T47D (cell line): ENCODE results near the gene C10orf143.

Experiments used
- DNase-seq, 2 experiments: peaks; one replicate each; pipeline versions ENCODE4 v3.0.0 to v3.0.0-alpha.2; 2011 to 2012; ENCODE audit warnings: low read depth in 1 of 2, low spot score in 1 of 2
- JUND ChIP-seq: IDR thresholded peaks from 2 replicates; pipeline ENCODE4 v1.6.1; 2012; ENCODE audit warnings: low read depth
- in situ Hi-C: cut with HindIII; loops from 2 replicates; pipeline ENCODE4 v1.10.0; 2016; ENCODE audit warnings: low sequenced_read_pairs, low pct_unique_long_range_greater_than_20kb

C10orf143 gene

DNA sequence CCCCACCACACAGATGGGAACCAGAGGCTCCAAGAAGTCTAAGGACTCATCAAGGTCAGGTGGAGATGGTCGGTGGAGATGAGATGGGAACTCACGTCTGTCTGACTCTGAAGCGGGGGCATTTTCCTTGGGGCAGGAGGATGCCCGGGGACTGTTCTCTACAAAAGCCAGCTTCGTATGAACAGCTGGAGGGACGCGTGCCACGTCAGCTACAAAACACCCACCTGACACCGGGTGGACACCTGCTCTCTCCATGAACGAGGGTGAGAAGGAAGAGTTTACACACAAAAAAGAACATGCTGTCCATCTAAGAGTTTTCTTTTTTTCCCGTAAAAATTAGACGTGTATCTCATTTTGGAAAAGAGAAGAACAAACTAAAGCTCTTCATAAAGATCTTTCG is 47.7 kb downstream of the C10orf143 start:
- no peak for TF ChIP-seq JUND

DNA sequence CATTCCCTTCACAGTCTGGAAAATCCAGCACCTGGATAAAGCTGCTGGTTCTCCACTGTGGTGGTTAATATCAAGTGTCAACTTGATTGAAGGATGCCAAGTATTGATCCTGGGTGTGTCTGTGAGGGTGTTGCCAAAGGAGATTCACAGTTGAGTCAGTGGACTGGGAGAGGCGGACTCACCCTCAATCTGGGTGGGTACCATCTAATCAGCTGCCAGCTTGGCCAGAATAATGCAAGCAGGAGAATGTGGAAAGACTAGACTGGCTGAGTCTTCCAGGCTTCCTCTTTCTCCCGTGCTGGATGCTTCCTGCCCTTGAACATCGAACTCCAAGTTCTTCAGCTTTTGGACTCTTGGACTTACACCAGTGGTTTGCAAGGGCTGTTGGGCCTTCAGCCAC is 48.4 kb downstream of the C10orf143 start:
- TF ChIP-seq JUND, result no peak
- in situ Hi-C loops, result no loop called here
- DNase-seq, result no peak

More for the DNA sequence above, 47.7 kb downstream of the C10orf143 start:
- DNase-seq, result no peak
- in situ Hi-C loops, result no loop called here

DNA sequence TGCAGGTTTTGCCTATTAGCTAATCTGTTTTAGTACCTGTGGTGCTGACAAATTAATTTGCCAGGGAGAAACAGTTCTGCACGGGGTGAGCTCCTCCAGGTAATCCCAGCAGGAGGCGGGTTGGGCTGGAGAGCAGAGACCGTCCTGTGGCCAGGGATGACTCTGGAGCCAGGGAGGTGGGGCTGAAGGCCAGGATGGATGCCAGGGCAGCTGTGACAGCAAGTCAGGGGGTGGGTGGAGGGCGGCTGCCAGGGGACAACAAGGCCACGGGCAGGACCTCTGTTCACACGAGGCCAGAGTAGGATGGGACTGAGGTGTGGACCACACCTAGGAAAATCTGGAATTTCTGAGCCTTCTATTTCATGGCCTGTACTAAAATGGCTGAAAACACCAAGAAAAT is 48.9 kb downstream of the C10orf143 start:
- in situ Hi-C loops, result no loop called here
- no peak for TF ChIP-seq JUND
- no peak for DNase-seq

DNA sequence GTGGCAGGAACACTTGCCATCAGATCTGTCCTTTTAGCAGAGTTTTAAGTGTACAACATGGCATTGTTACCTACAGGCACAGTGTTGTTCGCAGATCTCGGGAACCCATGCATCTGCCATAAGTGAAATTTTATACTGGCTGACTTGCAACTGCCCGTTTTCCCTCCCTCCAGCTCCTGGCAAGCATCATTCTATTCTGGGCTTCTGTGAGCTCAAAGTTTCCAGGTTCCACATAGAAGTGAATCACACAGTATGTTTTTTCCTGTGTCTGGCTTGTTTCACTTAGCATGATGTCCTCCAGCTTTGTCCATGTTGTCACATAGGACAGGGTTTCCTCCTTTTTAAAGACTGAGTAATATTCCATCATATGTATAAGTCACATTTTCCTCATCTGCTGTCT is 56.6 kb downstream of the C10orf143 start:
- DNase-seq, result no peak
- in situ Hi-C loops, result no loop called here
- no peak for TF ChIP-seq JUND

- DNase-seq, result no peak
- no peak for TF ChIP-seq JUND
- in situ Hi-C loops, result no loop called here
Measured at GRCh38 chr10:130053561-130053960, 57.1 kb downstream of the C10orf143 start.

DNA sequence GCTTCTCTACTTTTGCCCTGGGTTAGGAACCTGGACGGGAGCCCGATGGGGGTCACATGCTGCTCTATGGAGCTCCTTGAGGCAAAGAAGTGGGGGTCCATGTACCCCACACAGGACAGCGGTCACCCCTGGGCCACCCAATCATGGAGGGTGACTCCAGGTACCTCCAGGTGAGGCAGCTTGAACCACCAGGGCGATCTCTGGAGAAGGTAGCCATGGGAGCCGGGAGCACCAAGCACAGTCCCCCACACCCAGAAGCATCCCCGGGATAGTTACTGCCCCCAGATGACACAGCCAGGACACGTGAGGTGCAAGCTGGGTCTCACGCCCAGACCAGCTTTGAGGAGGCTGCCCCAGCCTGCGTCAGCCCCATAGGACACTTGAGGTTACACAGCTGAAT is 58.4 kb downstream of the C10orf143 start:
- no peak for TF ChIP-seq JUND
- in situ Hi-C loops, result no loop called here
- DNase-seq, result no peak

GRCh38 chr10:130050721-130051120 is 59.9 kb downstream of the C10orf143 start:
- DNase-seq, result no peak
- in situ Hi-C loops, result no loop called here
- no peak for TF ChIP-seq JUND

GRCh38 chr10:130049987-130050386 is 60.6 kb downstream of the C10orf143 start:
- DNase-seq, result no peak
- TF ChIP-seq JUND, result no peak
- in situ Hi-C loops, result no loop called here

DNA sequence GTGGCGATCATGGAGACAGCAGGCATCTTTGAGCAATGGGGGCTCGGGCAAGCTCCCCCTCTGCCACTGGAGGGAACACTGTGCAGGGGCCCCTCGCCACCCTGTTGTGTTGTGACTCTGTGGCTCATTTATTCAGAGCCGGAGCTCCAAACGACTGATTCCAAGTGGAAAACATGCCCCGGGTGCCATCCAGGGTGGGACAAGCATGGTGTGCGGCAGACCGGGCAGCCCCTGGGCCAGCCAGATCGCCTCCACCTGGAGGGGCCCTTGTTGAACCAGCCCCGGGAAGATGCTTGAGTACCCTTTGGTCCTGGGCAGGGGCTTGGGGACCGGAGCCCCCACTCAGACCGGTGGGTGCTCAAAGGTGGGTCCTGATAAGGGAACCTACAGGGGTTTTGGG is 61.4 kb downstream of the C10orf143 start:
- no peak for TF ChIP-seq JUND
- no peak for DNase-seq
- in situ Hi-C loops, result no loop called here

DNA sequence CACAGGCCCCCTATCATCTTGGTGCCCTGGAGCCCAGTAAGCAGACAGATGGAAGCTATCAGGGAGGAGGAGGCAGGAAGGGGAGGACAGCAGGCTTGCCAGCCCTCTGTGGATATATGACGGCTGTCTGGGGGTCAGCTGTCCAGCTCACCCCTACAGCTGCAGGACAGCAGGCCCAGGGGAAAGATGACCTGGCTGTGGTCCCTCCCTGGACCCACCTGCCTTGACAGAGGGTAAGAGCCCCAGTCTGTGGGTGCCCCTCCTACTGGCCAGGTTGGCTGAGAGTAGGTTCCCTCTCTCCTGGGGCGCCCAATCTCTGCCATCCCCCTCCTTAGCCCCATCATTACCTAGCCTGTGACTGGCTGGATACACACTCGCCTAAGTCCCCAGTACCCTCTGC is 62.5 kb downstream of the C10orf143 start:
- in situ Hi-C loops, result no loop called here
- DNase-seq, result no peak
- no peak for TF ChIP-seq JUND

GRCh38 chr10:130047336-130047735 is 63.3 kb downstream of the C10orf143 start:
- no peak for TF ChIP-seq JUND
- in situ Hi-C loops, result no loop called here
- no peak for DNase-seq

- no peak for TF ChIP-seq JUND
- in situ Hi-C loops, result no loop called here
- DNase-seq, result no peak
Measured at GRCh38 chr10:130046591-130046990, 64.0 kb downstream of the C10orf143 start.

DNA sequence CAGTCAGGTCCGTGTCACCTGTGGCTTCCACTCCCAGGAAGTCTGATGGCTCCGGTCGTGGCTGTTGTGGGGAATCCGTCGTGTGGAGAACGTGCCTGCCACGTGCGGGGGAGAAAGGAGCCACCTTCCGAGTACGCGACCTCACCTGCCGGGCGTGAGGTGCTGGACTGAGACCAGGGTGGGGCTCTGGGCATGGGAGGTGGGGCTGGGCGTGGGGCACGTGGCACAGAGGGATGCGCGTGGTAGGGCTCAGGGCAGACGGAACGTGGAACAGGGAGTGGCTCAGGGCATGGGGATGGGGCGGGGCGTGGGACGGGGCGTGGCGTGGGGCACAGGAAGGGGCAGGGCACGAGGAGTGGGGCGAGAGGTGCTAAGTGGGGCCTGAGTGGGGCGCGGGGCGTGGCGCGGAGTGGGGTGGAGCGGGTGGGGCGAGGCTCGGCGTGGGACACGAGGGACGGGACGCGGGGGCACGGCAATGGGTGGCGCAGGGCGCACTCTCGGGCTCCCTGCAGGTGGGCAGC is 64.8 kb downstream of the C10orf143 start:
- TF ChIP-seq JUND, result no peak
- in situ Hi-C loops, result no loop called here
- no peak for DNase-seq

GRCh38 chr10:130045091-130045652 is 65.5 kb downstream of the C10orf143 start:
- peak in 1 of 2 experiments; percentile 21 for DNase-seq
- in situ Hi-C loops, result no loop called here
- TF ChIP-seq JUND, result no peak
